ENCODE data around the gene HDLBP.

- TF ChIP-seq POLR2A (IDR thresholded peaks at IDR 0.05; ENCODE audit: low read depth, low read length) (no peak), POLR2AphosphoS5 (IDR thresholded peaks at IDR 0.05; ENCODE audit: low read depth, low read length) (no peak)
Measured at GRCh38 chr2:241223211-241224017, 92.1 kb downstream of the HDLBP start.

Measured in GM12892 (cell line).